HepG2 (cell line): ENCODE results near the gene STH. TPM values are rescaled to one million over a fixed set of nuclear protein-coding genes. Genes with fewer than 3 reads are reported as not detected.

Source experiments
- ATAC-seq: fragments of 200-7000 bp; cut with Tn5 transposase; 3 replicates; pipeline ENCODE4 v1.9.1; 2020; ENCODE audit warnings: mild to moderate bottlenecking, moderate library complexity
- BruUV-seq: library from RNA; stranded (reverse); fragments of 400-500 nt; replicated peaks from 2 replicates; lab custom pipeline; 2021; lab: Mats Ljungman, UMichigan
- CTCF ChIA-PET: fragments of 300-600 bp; formaldehyde crosslinking; extraction: SDS; loops from one replicate; lab custom pipeline; 2021; ENCODE audit warnings: low total read pairs, inconsistent platforms, low intra/inter-chr PET ratio; lab: Yijun Ruan, JAX
- POLR2A ChIA-PET: fragments of 350-600 bp; sonication (Branson Sonifier 250); formaldehyde crosslinking; loops from one replicate; lab custom pipeline; 2020; ENCODE audit warnings: antibody characterized with exemption, inconsistent platforms; lab: Yijun Ruan, JAX
- DNase-seq: peaks from one replicate; pipeline ENCODE4 v3.0.0-alpha.2; 2015; ENCODE audit warnings: low spot score
- FAIRE-seq: peaks from 3 replicates; lab custom pipeline; 2011; peaks lifted over from hg19 to GRCh38; lab: Jason Lieb, UNC
- H2AFZ ChIP-seq: one replicate; pipeline ENCODE4 v1.6.1; 2011; ENCODE audit warnings: low read length, inconsistent platforms
- H3K27ac ChIP-seq: fragments of 300-600 bp; 3 replicates; pipeline ENCODE4 v1.8.0; 2011; ENCODE audit warnings: mixed run types, mild to moderate bottlenecking, mixed read lengths, low read length, inconsistent platforms; ENCODE audit not compliant: insufficient read depth; ENCODE audit errors: extremely low read length
- H3K27me3 ChIP-seq, 2 experiments: fragments of 200-600 bp in 1 of 2; 2 replicates in 1 of 2; 3 replicates in 1 of 2; pipeline versions ENCODE4 v1.6.0 to v1.8.0; 2011; ENCODE audit warnings: low read length in 2 of 2, mild to moderate bottlenecking in 2 of 2, moderate library complexity in 2 of 2, inconsistent platforms in 1 of 2; ENCODE audit not compliant: insufficient read depth in 2 of 2, control insufficient read depth in 1 of 2
- H3K36me3 ChIP-seq, 2 experiments: fragments of 200-600 bp in 1 of 2; replicated peaks in 1 of 2; 2 replicates in 1 of 2; 3 replicates in 1 of 2; pipeline versions ENCODE4 v1.5.1 to v1.8.0; 2011; ENCODE audit warnings: low read length in 2 of 2, inconsistent platforms in 1 of 2; ENCODE audit not compliant: insufficient read depth in 2 of 2, control insufficient read depth in 1 of 2
- H3K4me1 ChIP-seq: 2 replicates; pipeline ENCODE4 v1.5.1; 2012; ENCODE audit warnings: low read length, inconsistent platforms; ENCODE audit not compliant: insufficient read depth
- H3K4me2 ChIP-seq: 2 replicates; pipeline ENCODE4 v1.6.0; 2011; ENCODE audit warnings: low read depth, low read length, inconsistent platforms
- H3K4me3 ChIP-seq, 3 experiments: fragments of 200-600 bp in 1 of 3; sonication (generic), shearing (Covaris generic) in 1 of 3; replicated peaks in 1 of 3; 2 replicates each; pipeline ENCODE4 v1.5.1; 2011 to 2016; ENCODE audit warnings: low read length in 3 of 3, inconsistent platforms in 2 of 3, low read depth in 2 of 3, mild to moderate bottlenecking in 2 of 3, control low read depth in 1 of 3, mixed read lengths in 1 of 3; ENCODE audit not compliant: insufficient read depth in 1 of 3
- H3K79me2 ChIP-seq: one replicate; pipeline ENCODE4 v1.6.1; 2011; ENCODE audit warnings: low read length, inconsistent platforms; ENCODE audit not compliant: insufficient read depth
- H3K9ac ChIP-seq: 2 replicates; pipeline ENCODE4 v1.6.0; 2011; ENCODE audit warnings: mild to moderate bottlenecking, low read depth, low read length, inconsistent platforms; ENCODE audit not compliant: insufficient read depth
- H3K9me3 ChIP-seq: 2 replicates; pipeline ENCODE4 v1.5.1; 2012; ENCODE audit warnings: mild to moderate bottlenecking, low read length
- H4K20me1 ChIP-seq: 2 replicates; pipeline ENCODE4 v1.6.0; 2011; ENCODE audit warnings: inconsistent platforms, mild to moderate bottlenecking, low read length, moderate library complexity; ENCODE audit not compliant: insufficient read depth
- ELF3 ChIP-seq: IDR thresholded peaks from 2 replicates; pipeline ENCODE4 v1.6.1; 2016; ENCODE audit warnings: missing genetic modification reagents, missing compliant biosample characterization
- HMGXB3 ChIP-seq: sonication (generic); formaldehyde crosslinking; IDR thresholded peaks from 2 replicates; pipeline ENCODE4 v1.4.0; 2020; ENCODE audit warnings: missing genetic modification reagents, borderline replicate concordance
- MTF1 ChIP-seq: sonication (generic); formaldehyde crosslinking; IDR thresholded peaks from 2 replicates; pipeline ENCODE4 v1.5.0; 2020; ENCODE audit warnings: missing genetic modification reagents
- NAIF1 ChIP-seq: sonication (generic); formaldehyde crosslinking; IDR thresholded peaks from 2 replicates; pipeline ENCODE4 v1.5.0; 2020; ENCODE audit warnings: mild to moderate bottlenecking, missing genetic modification reagents, borderline replicate concordance
- NR2F2 ChIP-seq: IDR thresholded peaks from 2 replicates; pipeline ENCODE4 v1.6.1; 2012; ENCODE audit warnings: low read depth, inconsistent platforms, borderline replicate concordance
- PHF21A ChIP-seq: sonication (generic); formaldehyde crosslinking; IDR thresholded peaks from 2 replicates; pipeline ENCODE4 v1.5.0; 2020; ENCODE audit warnings: mild to moderate bottlenecking, missing genetic modification reagents
- POLR2AphosphoS2 ChIP-seq: IDR thresholded peaks from 2 replicates; pipeline ENCODE4 v1.6.1; 2011; ENCODE audit warnings: low read depth, low read length, improper control_type of control experiment
- RARG ChIP-seq: sonication (generic); formaldehyde crosslinking; IDR thresholded peaks from 2 replicates; pipeline ENCODE4 v1.4.0; 2020; ENCODE audit warnings: low read depth, mild to moderate bottlenecking, missing genetic modification reagents
- SCMH1 ChIP-seq: sonication (generic); formaldehyde crosslinking; IDR thresholded peaks from 2 replicates; pipeline ENCODE4 v1.9.0; 2021; ENCODE audit warnings: missing genetic modification reagents, mild to moderate bottlenecking, borderline replicate concordance
- USF2 ChIP-seq, 2 experiments: sonication (generic) in 1 of 2; formaldehyde crosslinking in 1 of 2; IDR thresholded peaks; 2 replicates each; pipeline versions ENCODE4 v1.5.1 to v1.6.1; 2011 to 2020; ENCODE audit warnings: borderline replicate concordance in 1 of 2, low read depth in 1 of 2, low read length in 1 of 2, mild to moderate bottlenecking in 1 of 2, missing genetic modification reagents in 1 of 2, moderate library complexity in 1 of 2
- ZFP37 ChIP-seq: sonication (generic); formaldehyde crosslinking; IDR thresholded peaks from 2 replicates; pipeline ENCODE4 v1.4.0; 2020; ENCODE audit warnings: missing genetic modification reagents, borderline replicate concordance
- ZGPAT ChIP-seq: IDR thresholded peaks from 2 replicates; pipeline ENCODE4 v1.6.1; 2016; ENCODE audit warnings: mild to moderate bottlenecking
- ZNF546 ChIP-seq: sonication (generic); formaldehyde crosslinking; conservative IDR thresholded peaks from 2 replicates; pipeline ENCODE4 v1.8.1; 2023; ENCODE audit warnings: mild to moderate bottlenecking, missing genetic modification reagents
- ZNF616 ChIP-seq: sonication (generic); formaldehyde crosslinking; IDR thresholded peaks from 2 replicates; pipeline ENCODE4 v1.5.0; 2020; ENCODE audit warnings: low read depth, mild to moderate bottlenecking, missing genetic modification reagents
- ZNF766 ChIP-seq: sonication (generic); formaldehyde crosslinking; IDR thresholded peaks from 2 replicates; pipeline ENCODE4 v1.5.0; 2020; ENCODE audit warnings: missing genetic modification reagents, borderline replicate concordance
- WGBS: methylation state at CpG from one replicate; pipeline ENCODE4 v1.1.6; 2017; ENCODE audit warnings: low lambda C conversion rate; 5-methylcytosine and 5-hydroxymethylcytosine counted together
- in situ Hi-C: cut with HindIII; loops from 2 replicates; pipeline ENCODE4 v1.10.0; 2017; ENCODE audit warnings: low pct_unique_long_range_greater_than_20kb; ENCODE audit not compliant: extremely low pct_ligation_motif_present
- intact Hi-C: fragments of 100-400 bp; cut with micrococcal nuclease; formaldehyde crosslinking; loops from one replicate; pipeline ENCODE4 v1.10.0; 2022; ENCODE audit not compliant: unreplicated experiment
- polyA plus RNA-seq, 8 experiments: library from polyadenylated mRNA; depleted of rRNA in 3 of 8; stranded (reverse) in 7 of 8; unstranded in 1 of 8; fragments of >200 nt; fragmentation: Illumina TruSeq in 4 of 8; extraction: Trizol in 4 of 8; gene quantifications; 2 replicates each; pipeline versions ENCODE4 v1.2.1 to v1.2.3, GENCODE V29; 2011 to 2016; ENCODE audit warnings: low read depth in 4 of 8, missing spikeins in 1 of 8, mixed read lengths in 1 of 8; ENCODE audit not compliant: insufficient read depth in 1 of 8
- total RNA-seq, 5 experiments: library from RNA; depleted of rRNA; stranded (reverse); fragments of >200 nt; fragmentation: Illumina TruSeq; extraction: Trizol; gene quantifications; 2 replicates each; pipeline ENCODE4 v1.2.3, GENCODE V29; 2016; ENCODE audit warnings: low read depth in 1 of 5

STH gene
- total and polyA plus RNA-seq, 2 of the 13 experiments (the other 11 are each of a cell fraction or from before 2014, with no cell fraction given): not detected

- POLR2A ChIA-PET: no interaction called here
- Histone ChIP-seq H3K9me3 (no peaks in the 10 kb centered on the region), H3K27me3 (peaks cover 0 to 3% of the 10 kb centered on the region in 2 experiments; a peak in 1 of 5 replicates), H3K9ac (no peak overlapping the region), H3K27ac (no peak overlapping the region), H3K36me3 (no peaks in the 10 kb centered on the region), H3K4me2 (no peak overlapping the region), H2AFZ (no peak overlapping the region), H4K20me1 (no peaks in the 10 kb centered on the region), H3K4me1 (peaks cover 52% of the 10 kb centered on the region), H3K4me3 (no peak overlapping the region), H3K79me2 (no peaks in the 10 kb centered on the region)
- ATAC-seq (no peak), DNase-seq (no peak), FAIRE-seq (no peak)
- 90% methylated on average over 10 of the region's 10 CpGs for WGBS
- no TSS peak for BruUV-seq
- intact Hi-C loops: no loop called here
- in situ Hi-C loops: no loop called here
- CTCF ChIA-PET: interaction anchor here (0.6 kb wide), 1 partner anchor 85 kb away, joined by 3 read pairs; no protein-coding TSS in a partner anchor
- no peak for TF ChIP-seq HMGXB3 (CRISPR knock-in tag)
- no peak for TF ChIP-seq MTF1 (CRISPR knock-in tag)
- TF ChIP-seq NAIF1 (CRISPR knock-in tag): no peak
- no peak for TF ChIP-seq ZNF766 (CRISPR knock-in tag)
- no peak for TF ChIP-seq ZNF546
- no peak for TF ChIP-seq NR2F2
- TF ChIP-seq RARG (CRISPR knock-in tag): no peak
- no peak for TF ChIP-seq ZFP37 (CRISPR knock-in tag)
- TF ChIP-seq SCMH1 (CRISPR knock-in tag): no peak
- TF ChIP-seq ELF3 (CRISPR knock-in tag): no peak
- TF ChIP-seq PHF21A: no peak
- TF ChIP-seq POLR2AphosphoS2: no peak
- no peak for TF ChIP-seq ZNF616
- TF ChIP-seq ZGPAT (CRISPR knock-in tag): no peak
- no peak for TF ChIP-seq USF2 (IDR thresholded peaks at IDR 0.05; ENCODE audit: low read depth, low read length)
- TF ChIP-seq USF2 (CRISPR knock-in tag; IDR thresholded peaks at IDR 0.05; ENCODE audit: borderline replicate concordance): no peak
These were observed 7.7 kb upstream of the STH start for GRCh38 chr17:45991341-45991740.
